Measurements from ENCODE around the gene PAN3.

Gene PAN3

GRCh38 chr13:28267497-28267896, 129.2 kb downstream of the PAN3 start:
- no peak overlapping the region for H3K27ac ChIP-seq
- TF ChIP-seq ZFX (IDR thresholded peaks at IDR 0.05; ENCODE audit: borderline replicate concordance) = no peak

- TF ChIP-seq ZFX (IDR thresholded peaks at IDR 0.05; ENCODE audit: borderline replicate concordance) = no peak
- no peak for TF ChIP-seq CTCF (IDR thresholded peaks at IDR 0.05)
- no peak overlapping the region for H3K27ac ChIP-seq
Measured at GRCh38 chr13:28268800-28269223, 130.5 kb downstream of the PAN3 start.

GRCh38 chr13:28271056-28271840, 132.9 kb downstream of the PAN3 start:
- H3K27ac ChIP-seq = no peak overlapping the region
- no peak for TF ChIP-seq CTCF (IDR thresholded peaks at IDR 0.05)

- TF ChIP-seq CTCF (IDR thresholded peaks at IDR 0.05) = no peak
- TF ChIP-seq ZFX (IDR thresholded peaks at IDR 0.05; ENCODE audit: borderline replicate concordance) = no peak
- H3K27ac ChIP-seq = no peak overlapping the region
Measured at GRCh38 chr13:28273919-28274318, 135.6 kb downstream of the PAN3 start.

- H3K27ac ChIP-seq = no peak overlapping the region
- TF ChIP-seq CTCF (IDR thresholded peaks at IDR 0.05) (no peak), ZFX (IDR thresholded peaks at IDR 0.05; ENCODE audit: borderline replicate concordance) (no peak)
Measured at GRCh38 chr13:28282451-28282850, 144.1 kb downstream of the PAN3 start.

- TF ChIP-seq CTCF (IDR thresholded peaks at IDR 0.05) = no peak
- TF ChIP-seq ZFX (IDR thresholded peaks at IDR 0.05; ENCODE audit: borderline replicate concordance) = no peak
- H3K27ac ChIP-seq = no peak overlapping the region
Measured at GRCh38 chr13:28283600-28283999, 145.3 kb downstream of the PAN3 start.

GRCh38 chr13:28286263-28286662, 147.9 kb downstream of the PAN3 start:
- no peak overlapping the region for H3K27ac ChIP-seq
- TF ChIP-seq ZFX (IDR thresholded peaks at IDR 0.05; ENCODE audit: borderline replicate concordance) (no peak), CTCF (IDR thresholded peaks at IDR 0.05) (no peak)

GRCh38 chr13:28297341-28297740, 159.0 kb downstream of the PAN3 start:
- H3K27ac ChIP-seq = no peak overlapping the region
- TF ChIP-seq ZFX (IDR thresholded peaks at IDR 0.05; ENCODE audit: borderline replicate concordance) = no peak
- TF ChIP-seq CTCF (IDR thresholded peaks at IDR 0.05) = no peak

Data from 22Rv1 (cell line).